NB4 (cell line): Measurements from ENCODE around the gene SERPINB1.

Experiments used
- CTCF ChIP-seq: IDR thresholded peaks from one replicate; pipeline ENCODE4 v1.5.1; 2012; ENCODE audit warnings: low read depth, low read length
- POLR2A ChIP-seq: IDR thresholded peaks from 2 replicates; pipeline ENCODE4 v1.6.1; 2011; ENCODE audit warnings: mild to moderate bottlenecking; ENCODE audit not compliant: insufficient read length; ENCODE audit errors: extremely low read depth

- TF ChIP-seq CTCF = no peak
- TF ChIP-seq POLR2A = no peak
Measured at GRCh38 chr6:2782356-2782708, 59.3 kb downstream of the SERPINB1 start.
